TTC549 (cell line): ENCODE results near the gene PTPRM.
"Not testable (repeated sequence)": the region's sequence is repeated elsewhere in the genome, so short reads cannot be mapped to it uniquely, and the experiment has no call there.

Experiments
- FAIRE-seq: peaks from 2 replicates; lab custom pipeline; 2012; peaks lifted over from hg19 to GRCh38; lab: Jason Lieb, UNC

The PTPRM gene

GRCh38 chr18:8403713-8404112 is 836.6 kb downstream of the PTPRM start:
- FAIRE-seq, result no peak

GRCh38 chr18:8406186-8406867 is 839.2 kb downstream of the PTPRM start:
- FAIRE-seq, result no peak

GRCh38 chr18:8406868-8407250 is 839.7 kb downstream of the PTPRM start:
- no peak for FAIRE-seq

GRCh38 chr18:8409151-8409550 is 842.0 kb downstream of the PTPRM start:
- FAIRE-seq, result no peak

GRCh38 chr18:8411492-8411891 is 844.4 kb downstream of the PTPRM start:
- FAIRE-seq, result no peak

GRCh38 chr18:8412117-8412516 is 845.0 kb downstream of the PTPRM start:
- FAIRE-seq, result no peak

- no peak for FAIRE-seq
Observed at GRCh38 chr18:8413189-8413588, 846.1 kb downstream of the PTPRM start.

- no peak for FAIRE-seq
Observed at GRCh38 chr18:8413751-8414150, 846.6 kb downstream of the PTPRM start.

GRCh38 chr18:8416212-8417019 is 849.3 kb downstream of the PTPRM start:
- no peak for FAIRE-seq

- no peak for FAIRE-seq
Observed at GRCh38 chr18:8422391-8422790, 855.3 kb downstream of the PTPRM start.

GRCh38 chr18:8423051-8423557 is 856.0 kb downstream of the PTPRM start:
- FAIRE-seq, result no peak

GRCh38 chr18:8424481-8424880 is 857.4 kb downstream of the PTPRM start:
- FAIRE-seq, result no peak

- FAIRE-seq, result no peak
Observed at GRCh38 chr18:8424917-8425725, 858.0 kb downstream of the PTPRM start.

GRCh38 chr18:8426401-8426800 is 859.3 kb downstream of the PTPRM start:
- no peak for FAIRE-seq

GRCh38 chr18:8427339-8427738 is 860.2 kb downstream of the PTPRM start:
- no peak for FAIRE-seq

GRCh38 chr18:8428951-8429350 is 861.8 kb downstream of the PTPRM start:
- FAIRE-seq, result no peak

GRCh38 chr18:8431036-8431435 is 863.9 kb downstream of the PTPRM start:
- FAIRE-seq, result no peak

GRCh38 chr18:8433323-8433722 is 866.2 kb downstream of the PTPRM start:
- no peak for FAIRE-seq

GRCh38 chr18:8433771-8434170 is 866.7 kb downstream of the PTPRM start:
- FAIRE-seq, result no peak

- no peak for FAIRE-seq
Observed at GRCh38 chr18:8435376-8435775, 868.3 kb downstream of the PTPRM start.

GRCh38 chr18:8439055-8439454 is 871.9 kb downstream of the PTPRM start:
- no peak for FAIRE-seq

- no peak for FAIRE-seq
Observed at GRCh38 chr18:8443505-8443904, 876.4 kb downstream of the PTPRM start.

- not testable (repeated sequence) for FAIRE-seq
Observed at GRCh38 chr18:8446936-8447335, 879.8 kb downstream of the PTPRM start.
